Pulmonary artery endothelial cell (primary cell): ENCODE data around the gene NELL1. TPM values are rescaled to one million over a fixed set of nuclear protein-coding genes. Genes with fewer than 3 reads are reported as not detected.

Source experiments
- total RNA-seq: library from RNA; depleted of rRNA; stranded (reverse); fragments of >200 nt; gene quantifications from 2 replicates; pipeline ENCODE4 v1.2.3, GENCODE V29; 2014

The NELL1 gene
- total RNA-seq, 1 donor from 2014 or later = not detected

Other genes starting within 250 kb of the NELL1 start
- not detected in 2 replicates for gene SLC6A5, start 70.0 kb upstream of the NELL1 start, total RNA-seq